Stimulated activated CD4-positive, alpha-beta T cell treated with anti-CD3 and anti-CD28 coated beads, Interleukin-2, amount 100 ng/mL, for 4 hours (primary cell): ENCODE data around the gene RFX4.

ENCODE experiments used
- DNase-seq: peaks from one replicate; pipeline ENCODE4 v3.0.0-alpha.2; 2020; ENCODE audit warnings: low read depth

Gene RFX4

GRCh38 chr12:106726603-106727202, 143.9 kb downstream of the RFX4 start:
- DNase-seq: peak; percentile 5

- no peak for DNase-seq
Observed at GRCh38 chr12:106729611-106730010, 146.8 kb downstream of the RFX4 start.

- no peak for DNase-seq
Observed at GRCh38 chr12:106732890-106733289, 150.1 kb downstream of the RFX4 start.

DNA sequence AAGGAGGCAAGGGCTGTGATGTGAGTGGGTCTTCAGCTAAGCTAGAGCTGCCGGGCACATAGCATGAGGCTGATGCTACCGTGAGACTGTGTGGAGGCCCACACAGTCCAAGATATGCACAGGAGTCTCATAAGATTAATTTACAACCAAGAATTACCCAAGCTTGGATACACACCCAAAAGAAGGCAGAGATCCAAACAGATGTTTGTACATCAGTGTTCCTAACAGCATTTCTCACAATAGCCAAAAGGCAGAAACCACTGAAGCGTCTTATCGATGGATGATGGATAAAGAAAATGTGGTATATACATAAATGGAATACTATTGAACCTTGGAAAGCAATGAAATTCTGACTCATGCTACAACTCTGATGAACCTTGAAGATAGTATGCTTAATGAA, 150.9 kb downstream of the RFX4 start:
- no peak for DNase-seq

- DNase-seq: peak; percentile 9
Observed at GRCh38 chr12:106736051-106736957, 153.5 kb downstream of the RFX4 start.

- DNase-seq: no peak
Observed at GRCh38 chr12:106739318-106739717, 156.5 kb downstream of the RFX4 start.

- DNase-seq: no peak
Observed at GRCh38 chr12:106739815-106740530, 157.2 kb downstream of the RFX4 start.

GRCh38 chr12:106740818-106741217, 158.0 kb downstream of the RFX4 start:
- no peak for DNase-seq

DNA sequence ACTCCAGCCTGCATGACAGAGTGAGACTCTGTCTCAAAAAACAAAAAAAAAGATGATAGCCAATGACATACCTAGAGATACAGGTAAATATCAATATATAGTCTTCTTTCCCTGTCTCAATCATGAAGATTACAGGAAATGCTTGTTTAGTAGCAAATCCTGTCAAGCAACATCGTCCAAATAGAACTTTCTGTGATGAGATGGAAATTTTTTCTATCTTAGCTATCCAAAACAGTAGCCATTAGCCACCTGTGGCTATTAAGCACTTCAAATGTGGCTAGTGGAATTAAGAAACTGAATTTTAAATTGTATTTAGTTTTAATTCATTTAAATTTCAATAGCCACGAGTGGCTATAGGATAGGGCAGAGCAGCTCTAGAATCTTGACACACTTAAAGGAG, 158.4 kb downstream of the RFX4 start:
- DNase-seq: no peak

DNA sequence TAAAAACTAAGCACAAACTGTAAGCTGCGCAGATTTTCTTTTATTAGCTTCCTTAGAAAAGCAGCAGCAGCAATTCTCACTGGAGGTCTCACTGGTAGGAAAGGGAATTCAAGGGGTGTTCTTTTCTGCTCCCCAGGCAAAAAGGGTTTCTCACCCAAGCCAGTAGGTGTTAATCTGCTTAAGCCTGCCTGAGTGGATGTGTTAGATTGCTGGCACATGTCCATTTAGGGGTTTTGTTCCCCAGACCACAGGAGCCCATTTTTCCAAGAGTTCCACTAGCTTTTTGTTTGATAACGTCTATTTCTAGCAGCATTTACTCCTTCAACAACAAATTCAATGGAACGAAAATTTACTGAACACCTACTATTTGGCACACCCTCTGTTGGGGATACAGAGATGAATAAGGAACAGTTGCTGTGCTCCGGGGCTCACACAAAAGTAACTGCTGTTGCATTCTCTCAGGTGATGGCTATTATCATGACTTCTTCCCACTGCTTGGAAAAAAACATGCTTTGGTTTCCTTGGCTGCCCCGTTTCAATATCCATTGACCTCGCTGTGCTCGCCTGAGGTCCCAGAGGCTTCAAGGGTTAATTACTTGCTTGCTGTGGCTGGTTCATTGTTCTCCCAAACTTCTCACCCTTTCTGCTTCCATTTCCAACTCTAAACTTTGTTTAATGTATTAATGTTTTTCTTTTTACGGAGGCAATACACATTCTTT, 160.6 kb downstream of the RFX4 start:
- DNase-seq: no peak

DNA sequence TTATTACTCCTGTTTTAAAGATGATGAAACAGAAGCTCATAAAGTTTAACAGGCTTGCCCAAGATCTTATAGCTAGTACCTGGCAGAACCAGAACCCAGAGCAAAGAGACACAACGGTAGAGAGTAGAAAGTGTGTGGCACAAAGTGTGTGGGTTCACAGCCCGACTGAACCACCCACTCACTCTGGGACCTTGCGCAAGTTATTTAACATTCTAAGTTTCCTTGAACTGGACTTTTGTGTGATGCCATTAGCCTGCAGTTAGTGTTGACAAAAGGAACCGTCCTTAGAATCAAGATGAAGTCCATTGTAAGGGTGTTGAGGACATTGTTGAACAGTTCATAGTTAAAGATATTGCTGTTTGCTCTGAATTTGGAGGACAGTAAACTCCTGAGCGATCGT, 161.8 kb downstream of the RFX4 start:
- no peak for DNase-seq

DNA sequence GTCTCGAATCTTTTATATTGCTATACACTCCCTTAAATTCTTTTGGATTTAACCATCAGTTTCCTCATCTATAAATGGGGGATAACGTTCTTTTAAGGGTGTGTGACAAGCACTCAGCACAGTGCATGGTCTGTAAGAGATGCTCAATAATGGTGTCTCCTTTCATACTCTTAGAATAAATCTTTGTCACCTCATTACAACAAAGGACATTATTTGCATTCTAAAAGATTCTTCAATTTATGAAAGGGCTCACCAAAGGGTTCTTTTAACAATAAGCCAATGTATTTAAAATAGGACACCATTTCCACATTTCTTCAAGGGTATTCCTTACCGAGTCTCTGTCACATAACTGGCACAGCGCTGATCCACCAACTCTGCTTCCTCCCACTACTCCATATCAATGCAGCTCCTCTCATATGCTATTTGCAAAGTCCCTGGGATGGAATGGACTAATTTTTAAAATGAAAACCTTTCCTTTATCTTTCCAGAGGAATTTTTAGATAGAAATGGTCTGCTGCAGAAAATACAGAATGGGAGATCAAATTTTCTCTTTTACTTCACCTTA, 162.5 kb downstream of the RFX4 start:
- DNase-seq: no peak

GRCh38 chr12:106747973-106748436, 165.2 kb downstream of the RFX4 start:
- no peak for DNase-seq

DNA sequence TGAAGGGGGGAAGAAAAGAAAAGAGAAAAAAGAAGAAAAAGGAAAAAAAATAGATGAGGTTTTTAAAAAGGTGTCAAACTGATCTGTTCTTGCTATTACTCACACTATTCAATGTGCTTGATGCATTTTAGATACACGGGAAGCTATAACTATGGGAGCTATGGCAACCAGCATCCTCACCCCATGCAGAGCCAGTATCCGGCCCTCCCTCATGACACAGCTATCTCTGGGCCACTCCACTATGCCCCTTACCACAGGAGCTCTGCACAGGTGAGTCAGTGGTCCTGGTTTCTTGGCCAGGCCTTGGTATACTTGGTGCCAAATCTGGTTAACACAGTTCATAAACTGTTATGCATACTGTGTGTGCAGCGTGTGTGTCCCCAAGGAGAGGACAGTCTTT, 167.7 kb downstream of the RFX4 start:
- no peak for DNase-seq

GRCh38 chr12:106753526-106753925, 170.7 kb downstream of the RFX4 start:
- peak; percentile 57 for DNase-seq

- no peak for DNase-seq
Observed at GRCh38 chr12:106754331-106754730, 171.5 kb downstream of the RFX4 start.

GRCh38 chr12:106757623-106758348, 175.0 kb downstream of the RFX4 start:
- no peak for DNase-seq

DNA sequence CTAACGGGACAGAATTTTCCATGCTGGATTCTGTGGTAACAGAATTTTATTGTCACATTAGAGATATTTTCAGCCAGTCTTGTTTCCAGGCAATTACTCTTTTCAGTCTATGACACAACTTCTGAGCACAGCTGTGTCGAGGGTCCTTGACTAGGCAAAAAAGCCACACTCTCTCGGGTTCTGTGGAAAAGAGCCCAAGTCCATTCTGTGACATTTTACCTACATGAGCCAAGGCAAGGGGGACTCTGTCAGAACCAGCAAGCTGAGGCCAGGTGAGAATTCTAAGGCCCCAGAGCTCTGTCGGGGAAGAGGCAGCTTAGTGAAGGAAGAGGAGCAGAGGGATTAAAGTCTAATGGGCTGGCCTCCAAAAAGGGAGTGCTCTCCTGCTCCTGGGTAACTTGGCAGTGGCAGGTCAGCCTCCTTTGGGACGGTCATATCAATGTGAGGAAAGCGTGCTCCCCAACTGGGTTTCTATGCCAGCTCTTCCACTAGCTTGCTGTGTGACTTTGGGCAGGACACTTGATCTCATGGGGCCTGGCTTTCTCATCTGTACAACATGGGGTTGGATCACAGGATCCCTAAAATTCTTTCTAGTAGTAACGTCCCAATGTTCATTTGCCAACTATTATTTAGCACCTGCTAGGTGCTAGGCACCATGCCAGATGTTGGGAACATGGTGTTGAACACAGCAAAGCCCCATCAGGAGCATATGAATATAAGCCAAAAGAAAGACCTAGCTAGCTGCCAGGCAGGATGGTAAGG, 175.7 kb downstream of the RFX4 start:
- DNase-seq: no peak

- no peak for DNase-seq
Observed at GRCh38 chr12:106759526-106760183, 176.9 kb downstream of the RFX4 start.

DNA sequence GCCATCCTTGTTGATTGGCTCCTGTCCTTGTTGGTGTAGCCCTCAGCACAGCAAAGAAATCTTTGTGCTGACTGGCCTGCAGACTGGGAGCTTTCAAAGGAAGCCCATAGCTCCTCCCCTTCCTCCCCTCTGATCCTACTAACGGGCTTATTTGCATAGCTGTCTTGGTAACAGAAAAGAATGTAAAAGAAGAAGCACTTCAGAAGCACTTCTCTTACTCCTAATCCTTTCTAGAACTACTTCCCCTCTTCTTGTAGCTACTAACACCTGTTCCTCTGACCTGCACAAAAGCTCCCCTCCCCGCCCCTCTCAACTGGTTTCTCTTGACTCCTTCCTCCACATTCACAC, 177.4 kb downstream of the RFX4 start:
- DNase-seq: no peak
